Smooth muscle cell (in vitro differentiated cells): ENCODE results near the gene PLK1. TPM values are rescaled to one million over a fixed set of nuclear protein-coding genes. Genes with fewer than 3 reads are reported as not detected.
"Not testable (repeated sequence)": the region's sequence is repeated elsewhere in the genome, so short reads cannot be mapped to it uniquely, and the experiment has no call there.

Experiments used
- DNase-seq: peaks from one replicate; lab custom pipeline; 2025; ENCODE audit not compliant: unreplicated experiment; lab: John Stamatoyannopoulos, UW
- H2AFZ ChIP-seq: fragments of 200-600 bp; sonication (generic); 2 replicates; pipeline ENCODE4 v1.6.0; 2016; ENCODE audit warnings: antibody characterized with exemption, low read depth, mild to moderate bottlenecking
- H3F3A ChIP-seq: fragments of 200-600 bp; sonication (generic); 2 replicates; pipeline ENCODE4 v1.6.0; 2017; ENCODE audit warnings: antibody characterized with exemption, low read depth
- H3K27ac ChIP-seq: fragments of 200-600 bp; sonication (generic); 2 replicates; pipeline ENCODE4 v1.5.1; 2016; ENCODE audit warnings: low read depth, mild to moderate bottlenecking
- H3K27me3 ChIP-seq: fragments of 200-600 bp; sonication (generic); 2 replicates; pipeline ENCODE4 v1.6.1; 2016; ENCODE audit warnings: low read depth, mild to moderate bottlenecking
- H3K36me3 ChIP-seq: fragments of 200-600 bp; sonication (generic); 2 replicates; pipeline ENCODE4 v1.5.1; 2016; ENCODE audit warnings: low read depth
- H3K4me1 ChIP-seq: fragments of 200-600 bp; sonication (generic); 2 replicates; pipeline ENCODE4 v1.5.1; 2016; ENCODE audit warnings: low read depth
- H3K4me2 ChIP-seq: fragments of 200-600 bp; sonication (generic); 2 replicates; pipeline ENCODE4 v1.6.0; 2016; ENCODE audit warnings: mild to moderate bottlenecking
- H3K4me3 ChIP-seq: fragments of 200-600 bp; sonication (generic); 2 replicates; pipeline ENCODE4 v1.5.1; 2016; ENCODE audit warnings: mild to moderate bottlenecking
- H3K79me2 ChIP-seq: fragments of 200-600 bp; sonication (generic); 2 replicates; pipeline ENCODE4 v1.6.0; 2016; ENCODE audit warnings: low read depth, mild to moderate bottlenecking
- H3K9ac ChIP-seq: fragments of 200-600 bp; sonication (generic); 2 replicates; pipeline ENCODE4 v1.6.0; 2016; ENCODE audit warnings: low read depth
- H3K9me3 ChIP-seq: fragments of 200-600 bp; sonication (generic); replicated peaks from 2 replicates; pipeline ENCODE4 v1.5.1; 2016; ENCODE audit warnings: low read depth
- H4K20me1 ChIP-seq: fragments of 200-600 bp; sonication (generic); 2 replicates; pipeline ENCODE4 v1.6.0; 2016; ENCODE audit warnings: low read depth
- CTCF ChIP-seq: fragments of 200-600 bp; sonication (generic); IDR thresholded peaks from 2 replicates; pipeline ENCODE4 v1.5.1; 2017; ENCODE audit warnings: borderline replicate concordance, mild to moderate bottlenecking, antibody characterized with exemption; ENCODE audit not compliant: insufficient read depth, poor library complexity, severe bottlenecking
- WGBS: methylation state at CpG from one replicate; pipeline ENCODE4 v1.1.7; 2016; ENCODE audit warnings: low lambda C conversion rate; 5-methylcytosine and 5-hydroxymethylcytosine counted together
- polyA plus RNA-seq: library from polyadenylated mRNA; unstranded; fragments of >200 nt; fragmentation: Nextera tagmentation; extraction: Ambion mirVana; gene quantifications from 2 replicates; pipeline ENCODE4 v1.2.1, GENCODE V29; 2016
- total RNA-seq: library from RNA; depleted of rRNA; stranded (reverse); fragments of >200 nt; gene quantifications from 2 replicates; pipeline ENCODE4 v1.2.3, GENCODE V29; 2014

PLK1 gene
- total and polyA plus RNA-seq, 2 experiments from 2014 or later, result 15.5 to 29.7 TPM

GRCh38 chr16:23734176-23734893, 55.6 kb downstream of the PLK1 start:
- DNase-seq, result no peak
- Histone ChIP-seq H4K20me1 (no peaks in the 10 kb centered on the region), H3K9me3 (no peaks in the 10 kb centered on the region), H3K27me3 (peaks cover 13% of the 10 kb centered on the region), H3K4me3 (no peak overlapping the region), H3K27ac (no peak overlapping the region), H3F3A (no peaks in the 10 kb centered on the region), H3K79me2 (no peaks in the 10 kb centered on the region), H3K4me2 (no peak overlapping the region), H3K36me3 (no peaks in the 10 kb centered on the region), H3K9ac (no peak overlapping the region), H2AFZ (no peak overlapping the region), H3K4me1 (no peaks in the 10 kb centered on the region)
- 89% methylated on average over 19 of the region's 19 CpGs for WGBS
- TF ChIP-seq CTCF, result no peak

- H3K27ac ChIP-seq, H3K36me3 ChIP-seq, H3K4me1 ChIP-seq, H3K9ac ChIP-seq, DNase-seq, H2AFZ ChIP-seq, H3K4me2 ChIP-seq, H3K4me3 ChIP-seq, H3K79me2 ChIP-seq, H4K20me1 ChIP-seq, H3F3A ChIP-seq, H3K9me3 ChIP-seq: not testable (repeated sequence)
- H3K27me3 ChIP-seq, result peaks cover 14% of the 10 kb centered on the region
- 95% methylated on average over 1 of the region's 1 CpG for WGBS
Observed at GRCh38 chr16:23737423-23738028, 58.8 kb downstream of the PLK1 start.

GRCh38 chr16:23739516-23739915, 60.8 kb downstream of the PLK1 start:
- H3F3A ChIP-seq, result no peaks in the 10 kb centered on the region
- peaks cover 30% of the 10 kb centered on the region for H3K27me3 ChIP-seq
- no peak overlapping the region for H3K4me2 ChIP-seq
- no peak overlapping the region for H3K9ac ChIP-seq
- no peaks in the 10 kb centered on the region for H4K20me1 ChIP-seq
- no peaks in the 10 kb centered on the region for H3K79me2 ChIP-seq
- H3K4me3 ChIP-seq, result no peak overlapping the region
- no peaks in the 10 kb centered on the region for H3K9me3 ChIP-seq
- no peaks in the 10 kb centered on the region for H3K4me1 ChIP-seq
- H3K36me3 ChIP-seq, result no peaks in the 10 kb centered on the region
- TF ChIP-seq CTCF, result no peak
- WGBS, result 85% methylated on average over 1 of the region's 1 CpG
- no peak overlapping the region for H3K27ac ChIP-seq
- DNase-seq, result no peak
- no peak overlapping the region for H2AFZ ChIP-seq

Other genes with a start within 250 kb of the PLK1 start
- gene COG7, start 225.7 kb upstream of the PLK1 start, total RNA-seq, result 17.2 and 23.3 TPM in 2 replicates
- 17.6 and 20.1 TPM in 2 replicates for gene COG7, start 225.7 kb upstream of the PLK1 start, polyA plus RNA-seq
- 27.7 and 42.5 TPM in 2 replicates for gene GGA2, start 168.4 kb upstream of the PLK1 start, total RNA-seq
- 32.2 TPM in 2 replicates for gene GGA2, start 168.4 kb upstream of the PLK1 start, polyA plus RNA-seq
- 14.3 and 32.8 TPM in 2 replicates for gene EARS2, start 121.5 kb upstream of the PLK1 start, total RNA-seq
- gene EARS2, start 121.5 kb upstream of the PLK1 start, polyA plus RNA-seq, result 13.0 and 22.8 TPM in 2 replicates
- gene UBFD1, start 121.2 kb upstream of the PLK1 start, total RNA-seq, result 69.3 and 111 TPM in 2 replicates
- 31.9 and 35.5 TPM in 2 replicates for gene UBFD1, start 121.2 kb upstream of the PLK1 start, polyA plus RNA-seq
- 172 and 192 TPM in 2 replicates for gene NDUFAB1, start 82.6 kb upstream of the PLK1 start, total RNA-seq
- 223 and 252 TPM in 2 replicates for gene NDUFAB1, start 82.6 kb upstream of the PLK1 start, polyA plus RNA-seq
- gene PALB2, start 37.6 kb upstream of the PLK1 start, total RNA-seq, result 3.8 and 4.6 TPM in 2 replicates
- gene PALB2, start 37.6 kb upstream of the PLK1 start, polyA plus RNA-seq, result 4.1 and 5.3 TPM in 2 replicates
- 14.0 and 23.3 TPM in 2 replicates for gene DCTN5, start 37.4 kb upstream of the PLK1 start, total RNA-seq
- 20.2 and 22.6 TPM in 2 replicates for gene DCTN5, start 37.4 kb upstream of the PLK1 start, polyA plus RNA-seq
- not detected in 2 replicates for gene ERN2, start 34.3 kb downstream of the PLK1 start, total RNA-seq
- not detected in 2 replicates for gene ERN2, start 34.3 kb downstream of the PLK1 start, polyA plus RNA-seq
- gene CHP2, start 76.1 kb downstream of the PLK1 start, total RNA-seq, result not detected in 2 replicates
- gene CHP2, start 76.1 kb downstream of the PLK1 start, polyA plus RNA-seq, result not detected in 2 replicates
- 0.36 TPM in 1 of 2 replicates, not detected in the other for gene PRKCB, start 157.1 kb downstream of the PLK1 start, total RNA-seq
- gene PRKCB, start 157.1 kb downstream of the PLK1 start, polyA plus RNA-seq, result 0.30 TPM in 1 of 2 replicates, not detected in the other